HG03280 (cell line): ENCODE data around the gene ARPC4.

Source experiments
- ATAC-seq: cut with Tn5 transposase; IDR thresholded peaks from one replicate; pipeline ENCODE4 v1.9.1; 2021; ENCODE audit warnings: mild to moderate bottlenecking, moderate library complexity; ENCODE audit not compliant: unreplicated experiment

ARPC4 gene

GRCh38 chr3:9792405-9793160 lies at the start of gene ARPC4, which contains the start of gene TADA3:
Gene ARPC4, plus strand, starts transcription at chr3:9793082. Its CDS starts 40 bp downstream, at chr3:9793122.
Gene TADA3, minus strand, starts transcription at chr3:9792473. Its CDS starts 1,007 bp downstream, at chr3:9791466.
- ATAC-seq = peak; percentile 84

GRCh38 chr3:9743548-9743947 lies 49.3 kb upstream of the ARPC4 start:
- no peak for ATAC-seq

- ATAC-seq = no peak
Measured at GRCh38 chr3:9744162-9744561, 48.7 kb upstream of the ARPC4 start.

GRCh38 chr3:9745521-9745920 lies 47.4 kb upstream of the ARPC4 start:
- ATAC-seq = no peak

- no peak for ATAC-seq
Measured at GRCh38 chr3:9746330-9746729, 46.6 kb upstream of the ARPC4 start.

- ATAC-seq = peak; percentile 19
Measured at GRCh38 chr3:9747267-9747666, 45.6 kb upstream of the ARPC4 start.

- ATAC-seq = no peak
Measured at GRCh38 chr3:9748031-9748430, 44.9 kb upstream of the ARPC4 start.

- ATAC-seq = no peak
Measured at GRCh38 chr3:9749296-9749644, 43.6 kb upstream of the ARPC4 start.

GRCh38 chr3:9749645-9750555 lies 43.0 kb upstream of the ARPC4 start, which contains the start of gene OGG1:
Gene OGG1, plus strand, starts transcription at chr3:9749952. Its CDS starts 335 bp downstream, at chr3:9750287.
- ATAC-seq = peak; percentile 93

- no peak for ATAC-seq
Measured at GRCh38 chr3:9750556-9751411, 42.1 kb upstream of the ARPC4 start.

- ATAC-seq = no peak
Measured at GRCh38 chr3:9754678-9755077, 38.2 kb upstream of the ARPC4 start.

GRCh38 chr3:9757427-9757826 lies 35.5 kb upstream of the ARPC4 start:
- ATAC-seq = no peak

- ATAC-seq = no peak
Measured at GRCh38 chr3:9760779-9761505, 31.9 kb upstream of the ARPC4 start.

- no peak for ATAC-seq
Measured at GRCh38 chr3:9761919-9762318, 31.0 kb upstream of the ARPC4 start.

GRCh38 chr3:9762871-9763270 lies 30.0 kb upstream of the ARPC4 start:
- no peak for ATAC-seq

- no peak for ATAC-seq
Measured at GRCh38 chr3:9765865-9766264, 27.0 kb upstream of the ARPC4 start.

GRCh38 chr3:9767418-9767817 lies 25.5 kb upstream of the ARPC4 start:
- ATAC-seq = no peak

- ATAC-seq = no peak
Measured at GRCh38 chr3:9768141-9768775, 24.6 kb upstream of the ARPC4 start.

GRCh38 chr3:9769012-9769411 lies 23.9 kb upstream of the ARPC4 start:
- no peak for ATAC-seq
